GM12874 (cell line): ENCODE measurements around the gene GAPDHS.

Source experiments
- CTCF ChIP-seq: IDR thresholded peaks from 2 replicates; pipeline ENCODE4 v1.5.1; 2011; ENCODE audit warnings: low read depth, mild to moderate bottlenecking, control low read depth, low read length, moderate library complexity; ENCODE audit not compliant: insufficient read depth

Gene GAPDHS

GRCh38 chr19:35559781-35560180 lies 26.5 kb downstream of the GAPDHS start:
- TF ChIP-seq CTCF = no peak

GRCh38 chr19:35560271-35560670 lies 27.0 kb downstream of the GAPDHS start:
- no peak for TF ChIP-seq CTCF

DNA sequence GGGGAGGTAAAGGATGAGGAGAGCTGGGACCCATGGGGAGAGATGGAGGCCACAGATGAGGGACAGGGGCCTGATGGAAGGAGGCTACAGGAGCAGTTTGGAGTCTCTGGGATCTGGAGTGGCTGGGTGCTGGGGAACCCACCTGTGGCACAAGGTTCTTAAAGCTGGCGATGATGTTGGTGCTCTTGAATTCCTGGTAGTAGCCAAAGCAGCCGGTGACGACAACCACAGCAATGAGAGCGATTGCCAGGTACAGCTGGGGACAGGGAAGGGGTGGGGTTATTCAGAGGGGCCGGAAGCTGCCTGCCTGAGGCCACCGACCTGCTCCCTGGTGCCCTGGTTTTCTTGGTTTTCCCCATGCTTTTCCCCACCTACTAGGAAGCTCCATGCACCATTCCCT lies 27.4 kb downstream of the GAPDHS start:
- TF ChIP-seq CTCF = no peak

GRCh38 chr19:35561436-35561835 lies 28.2 kb downstream of the GAPDHS start:
- no peak for TF ChIP-seq CTCF

DNA sequence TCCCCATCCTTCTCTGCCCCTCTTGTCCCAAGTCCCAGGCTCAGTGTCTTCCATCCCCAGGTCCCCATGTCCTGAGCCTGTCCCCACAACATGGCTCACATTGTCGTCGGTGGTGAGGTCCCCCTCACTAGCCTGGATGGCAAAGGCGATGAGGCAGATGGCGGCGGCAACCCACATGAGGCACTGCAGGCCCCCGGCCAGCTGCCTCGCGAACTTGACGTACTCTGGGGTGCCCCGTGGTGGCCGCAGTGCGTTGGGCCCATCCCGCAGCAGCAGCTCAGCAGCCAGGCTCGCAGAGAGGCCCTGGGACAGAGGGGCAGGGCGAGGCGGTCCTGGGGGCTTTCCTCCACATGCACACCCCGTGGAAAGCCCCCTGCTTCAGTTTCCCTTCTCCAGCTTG lies 29.1 kb downstream of the GAPDHS start:
- no peak for TF ChIP-seq CTCF

DNA sequence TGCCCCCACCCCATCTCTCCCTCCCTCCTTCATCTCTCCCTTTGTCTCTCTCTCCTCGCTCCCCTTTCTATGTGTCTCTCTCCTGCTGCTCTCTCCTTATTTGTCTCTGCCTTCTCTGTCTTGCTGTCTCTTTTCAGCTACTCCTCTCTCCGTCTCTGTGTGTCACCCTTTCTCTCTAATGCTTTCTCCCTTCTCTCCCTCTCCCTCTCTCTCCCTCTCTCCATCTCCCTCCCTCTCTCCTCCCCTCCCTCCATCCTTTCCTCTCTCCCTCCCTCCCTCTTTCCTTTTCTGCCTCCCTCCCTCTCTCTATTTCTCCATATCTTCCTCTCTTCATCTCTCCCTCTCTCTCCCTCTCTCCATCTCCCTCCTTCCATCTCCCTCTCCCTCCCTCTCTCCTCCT lies 29.5 kb downstream of the GAPDHS start:
- no peak for TF ChIP-seq CTCF

GRCh38 chr19:35563207-35563829 lies 30.1 kb downstream of the GAPDHS start, which contains the start of gene ATP4A:
ATP4A (minus strand) TSS chr19:35563658; CDS start chr19:35563629, 29 bp downstream.
- TF ChIP-seq CTCF = no peak
